GM12874 (cell line): ENCODE data around the gene TTLL5.

Experiments
- TF ChIP-seq, protein P1 (sequence below): IDR thresholded peaks from 2 replicates; pipeline ENCODE4 v1.5.1; 2011; ENCODE audit warnings: low read depth, mild to moderate bottlenecking, control low read depth, low read length, moderate library complexity; ENCODE audit not compliant: insufficient read depth

Gene TTLL5

DNA sequence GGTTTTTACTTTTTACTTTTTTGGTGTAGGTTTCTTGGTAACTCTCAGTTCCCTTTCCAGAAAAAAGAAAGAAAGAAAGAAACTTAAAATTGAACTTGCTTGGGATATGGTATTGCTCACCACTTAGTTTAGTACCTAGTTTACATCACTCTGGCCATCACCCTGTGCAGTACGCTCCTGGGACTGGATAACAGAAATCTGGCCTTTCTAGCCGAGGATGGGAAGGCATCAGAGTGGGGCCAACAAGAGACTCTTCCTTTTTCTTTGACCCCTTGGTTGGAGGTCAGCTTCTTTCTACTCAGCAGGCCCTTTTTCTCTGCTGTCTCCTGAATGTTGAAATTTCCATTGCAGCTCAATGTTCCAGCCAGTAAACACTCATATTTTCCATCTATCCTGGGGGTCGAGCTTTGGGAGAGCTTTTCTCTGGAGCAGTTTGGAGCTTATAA is 164.1 kb downstream of the TTLL5 start:
- TF ChIP-seq, protein P1, sequence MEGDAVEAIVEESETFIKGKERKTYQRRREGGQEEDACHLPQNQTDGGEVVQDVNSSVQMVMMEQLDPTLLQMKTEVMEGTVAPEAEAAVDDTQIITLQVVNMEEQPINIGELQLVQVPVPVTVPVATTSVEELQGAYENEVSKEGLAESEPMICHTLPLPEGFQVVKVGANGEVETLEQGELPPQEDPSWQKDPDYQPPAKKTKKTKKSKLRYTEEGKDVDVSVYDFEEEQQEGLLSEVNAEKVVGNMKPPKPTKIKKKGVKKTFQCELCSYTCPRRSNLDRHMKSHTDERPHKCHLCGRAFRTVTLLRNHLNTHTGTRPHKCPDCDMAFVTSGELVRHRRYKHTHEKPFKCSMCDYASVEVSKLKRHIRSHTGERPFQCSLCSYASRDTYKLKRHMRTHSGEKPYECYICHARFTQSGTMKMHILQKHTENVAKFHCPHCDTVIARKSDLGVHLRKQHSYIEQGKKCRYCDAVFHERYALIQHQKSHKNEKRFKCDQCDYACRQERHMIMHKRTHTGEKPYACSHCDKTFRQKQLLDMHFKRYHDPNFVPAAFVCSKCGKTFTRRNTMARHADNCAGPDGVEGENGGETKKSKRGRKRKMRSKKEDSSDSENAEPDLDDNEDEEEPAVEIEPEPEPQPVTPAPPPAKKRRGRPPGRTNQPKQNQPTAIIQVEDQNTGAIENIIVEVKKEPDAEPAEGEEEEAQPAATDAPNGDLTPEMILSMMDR, result no peak

DNA sequence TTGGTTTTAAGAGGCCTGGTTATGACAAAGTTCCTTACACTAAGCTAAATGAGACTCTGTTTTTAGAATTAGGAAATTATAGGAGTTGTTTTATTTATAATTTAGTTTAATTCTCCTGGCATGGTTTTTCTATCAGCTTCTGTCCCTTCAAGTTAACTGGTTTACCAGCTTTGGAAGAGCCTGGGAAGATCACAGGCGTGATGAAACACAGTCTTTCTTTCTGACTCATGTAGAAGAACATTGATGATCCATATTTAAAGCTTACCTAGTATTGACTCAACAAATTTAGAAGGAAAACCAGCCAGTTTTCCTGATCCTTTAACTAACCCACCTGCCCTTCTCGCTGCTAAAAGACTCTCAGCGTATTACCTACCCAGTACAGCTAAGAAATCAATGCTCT is 165.6 kb downstream of the TTLL5 start:
- TF ChIP-seq, protein P1, result no peak

DNA sequence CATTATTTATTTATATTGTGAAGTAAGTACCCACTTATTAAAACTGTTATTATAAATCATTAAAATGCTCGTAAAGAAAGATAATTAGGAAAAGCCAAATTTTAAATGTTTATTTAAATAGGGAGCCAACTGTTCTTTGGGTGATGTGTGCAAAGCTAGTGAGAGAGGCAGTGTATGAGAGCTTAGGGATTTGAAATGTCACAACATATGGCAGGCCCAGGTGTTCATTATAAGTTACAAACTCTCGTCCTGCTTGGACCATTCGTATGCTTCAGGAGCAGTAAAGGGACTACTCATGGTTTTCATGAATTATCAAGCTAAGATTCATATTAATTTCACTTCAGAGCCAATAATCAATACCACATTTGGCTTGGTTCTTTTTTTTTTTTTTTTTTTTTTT is 166.3 kb downstream of the TTLL5 start:
- TF ChIP-seq, protein P1, result no peak

DNA sequence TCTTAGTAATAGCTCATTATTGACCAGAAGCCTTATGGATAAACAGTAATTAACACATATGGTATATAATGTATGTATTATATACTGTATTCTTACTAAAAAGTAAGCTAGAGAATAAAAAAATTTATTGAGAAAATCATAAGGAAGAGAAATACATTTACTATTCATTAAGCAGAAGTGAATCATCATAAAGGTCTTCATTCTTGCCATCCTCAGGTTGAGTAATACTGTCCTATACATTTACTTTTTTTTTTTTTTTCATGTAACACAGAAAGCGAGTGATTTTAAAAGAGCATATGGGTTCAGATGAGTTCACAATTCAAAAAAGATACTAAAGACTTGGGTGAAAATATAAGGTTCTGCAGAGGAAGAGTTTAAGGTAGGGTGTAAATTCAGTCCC is 168.3 kb downstream of the TTLL5 start:
- TF ChIP-seq, protein P1, result no peak

DNA sequence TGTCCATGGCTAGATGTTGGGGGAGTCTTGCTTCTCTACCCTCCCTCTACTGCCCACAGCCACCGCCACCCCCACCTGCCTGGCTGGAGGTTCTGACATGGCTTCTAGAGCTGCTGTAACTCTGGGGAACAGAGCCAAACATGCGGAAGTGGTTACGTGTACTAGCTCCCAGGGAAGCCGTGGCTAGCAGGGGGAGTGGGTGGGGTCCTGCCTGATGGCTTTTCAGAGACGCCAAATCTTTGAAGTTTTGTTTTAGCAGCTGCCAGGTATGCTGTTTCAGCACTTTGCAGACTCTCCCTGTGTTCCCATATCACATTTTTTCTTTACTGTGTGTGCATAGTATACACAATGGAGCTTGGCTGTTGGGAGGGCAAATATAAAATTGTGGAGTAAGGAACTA is 170.4 kb downstream of the TTLL5 start:
- TF ChIP-seq, protein P1, result no peak

DNA sequence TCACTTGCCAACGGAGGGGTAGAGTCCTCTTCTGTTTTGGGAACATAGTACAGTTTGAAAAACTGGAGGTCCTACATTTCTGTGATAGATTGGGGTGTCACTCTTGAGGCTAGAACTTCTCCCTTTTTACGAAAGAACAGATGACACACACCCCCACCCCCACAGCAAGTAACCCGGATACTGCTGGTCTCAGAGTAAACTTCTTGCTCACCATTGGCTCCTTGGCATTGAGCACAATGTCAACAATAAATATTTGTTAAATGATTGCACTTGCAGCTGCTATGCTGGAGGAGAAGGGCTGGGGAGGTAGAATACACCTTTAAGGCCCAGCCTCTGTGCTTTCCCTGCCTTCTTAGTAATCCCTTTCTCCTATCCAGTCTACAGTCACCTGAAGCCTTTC is 170.9 kb downstream of the TTLL5 start:
- TF ChIP-seq, protein P1, result no peak

DNA sequence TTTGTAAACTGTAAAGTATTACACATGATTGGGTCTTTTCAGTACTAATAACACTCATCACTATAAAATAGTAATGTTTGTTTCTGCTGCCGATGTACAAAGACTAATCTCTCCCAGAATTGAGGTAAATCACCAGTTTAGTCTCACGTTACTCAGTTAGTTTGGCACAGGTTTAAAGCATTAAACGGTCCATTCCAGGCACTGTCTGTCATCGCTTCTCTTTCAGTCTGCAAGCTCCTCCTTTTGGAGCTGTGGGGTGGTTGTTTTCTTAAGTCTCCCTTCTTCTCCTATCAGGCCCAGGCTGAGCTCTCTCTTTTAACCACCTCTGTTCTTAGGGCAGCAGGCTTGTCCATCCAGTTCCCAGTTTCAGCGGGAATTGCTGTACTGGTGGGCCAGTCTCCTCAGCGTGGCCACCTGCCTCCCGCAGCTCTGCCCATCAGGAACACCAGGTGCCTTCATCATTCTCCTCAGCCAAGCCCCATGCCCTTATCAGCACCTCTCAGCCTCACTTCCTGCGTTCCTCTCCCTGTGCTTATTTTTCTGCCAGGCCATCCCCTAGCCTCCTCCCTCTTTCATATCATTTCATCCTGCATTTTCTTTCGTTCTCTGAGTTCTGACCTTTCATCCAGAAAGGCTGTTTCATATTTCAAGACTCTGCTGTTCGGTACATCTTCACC is 171.7 kb downstream of the TTLL5 start:
- TF ChIP-seq, protein P1, result no peak
